Gastrocnemius medialis (tissue), 4 donors: ENCODE data around the gene DCD. TPM values are rescaled to one million over a fixed set of nuclear protein-coding genes. Genes with fewer than 3 reads are reported as not detected.

Source experiments
- ATAC-seq, 2 donors: fragments of 150-250 bp; one replicate each; pipeline ENCODE4 v1.9.1; 2016
- DNase-seq, 2 donors: peaks; one replicate each; pipeline ENCODE4 v3.0.0-alpha.2; 2019
- H3K27ac ChIP-seq, 4 donors: fragments of 200-600 bp; sonication (generic); 1 replicate in 1 of 4; 2 replicates in 3 of 4; pipeline ENCODE4 v1.5.1; 2016 to 2018; ENCODE audit warnings: mild to moderate bottlenecking in 2 of 4, moderate library complexity in 1 of 4
- H3K27me3 ChIP-seq, 3 donors: fragments of 200-600 bp; sonication (generic) in 2 of 3; 1 replicate in 1 of 3; 2 replicates in 2 of 3; pipeline versions ENCODE4 v1.5.1 to v1.6.0; 2016 to 2019; ENCODE audit warnings: mild to moderate bottlenecking in 1 of 3, moderate library complexity in 1 of 3
- H3K36me3 ChIP-seq, 2 donors: fragments of 200-600 bp; sonication (generic) in 1 of 2; one replicate each; pipeline ENCODE4 v1.5.1; 2017 to 2018
- H3K4me1 ChIP-seq, 2 donors: fragments of 200-600 bp; sonication (generic) in 1 of 2; one replicate each; pipeline ENCODE4 v1.5.1; 2016 to 2017; ENCODE audit warnings: mild to moderate bottlenecking in 2 of 2
- H3K4me3 ChIP-seq, 4 donors: fragments of 200-600 bp; sonication (generic) in 3 of 4; 1 replicate in 1 of 4; 2 replicates in 3 of 4; pipeline ENCODE4 v1.5.1; 2016 to 2019; ENCODE audit warnings: mild to moderate bottlenecking in 2 of 4
- H3K9me3 ChIP-seq, 3 donors: fragments of 200-600 bp; sonication (generic) in 2 of 3; 1 replicate in 1 of 3; 2 replicates in 2 of 3; pipeline ENCODE4 v1.5.1; 2016 to 2019
- CTCF ChIP-seq, 5 experiments: fragments of 450-650 bp in 3 of 5; fragments of 200-600 bp in 2 of 5; sonication (generic) in 2 of 5; IDR thresholded peaks in 4 of 5; conservative IDR thresholded peaks in 1 of 5; 1 replicate in 4 of 5; 2 replicates in 1 of 5; pipeline ENCODE4 v1.5.1; 2016 to 2019; ENCODE audit warnings: antibody characterized with exemption in 5 of 5, mild to moderate bottlenecking in 3 of 5, moderate library complexity in 3 of 5
- POLR2A ChIP-seq, 2 donors: fragments of 450-650 bp; IDR thresholded peaks; one replicate each; pipeline ENCODE4 v1.6.1; 2017; ENCODE audit warnings: antibody characterized with exemption in 2 of 2, mild to moderate bottlenecking in 2 of 2, moderate library complexity in 2 of 2
- in situ Hi-C, 4 donors: fragments of 200-750 bp; cut with MboI; loops; one replicate each; pipeline versions ENCODE4 v1.15.0 to v1.8.0; 2017; ENCODE audit warnings: low sequenced_read_pairs in 4 of 4
- intact Hi-C: fragments of 100-400 bp; cut with DNase I; formaldehyde crosslinking; loops from one replicate; pipeline ENCODE4 v1.15.1; 2023; ENCODE audit warnings: low total_unique reads
- total RNA-seq, 4 donors: library from RNA; depleted of rRNA; stranded (reverse); fragments of >200 nt; gene quantifications; one replicate each; pipeline versions ENCODE4 v1.1.0 to v1.2.3, GENCODE V29; 2016

DCD gene
- not detected for total RNA-seq

- Histone ChIP-seq H3K36me3 (no peaks in the 10 kb centered on the region), H3K27ac (no peak within 1 kb of the TSS), H3K27me3 (no peaks in the 10 kb centered on the region), H3K4me1 (peaks cover 6 to 23% of the 10 kb centered on the region in 2 donors), H3K9me3 (no peaks in the 10 kb centered on the region), H3K4me3 (no peak within 1 kb of the TSS)
- intact Hi-C loops = no loop called here
- DNase-seq (no peak), ATAC-seq (no peak)
- in situ Hi-C loops = no loop called here
- no peak for TF ChIP-seq CTCF (IDR thresholded peaks at IDR 0.05 in 4 of 5, conservative IDR thresholded peaks at IDR 0.05 in 1 of 5)
- no peak for TF ChIP-seq POLR2A (IDR thresholded peaks at IDR 0.05)
Measured at GRCh38 chr12:54648265-54648664, at the start of gene DCD. Gene DCD (minus strand): TSS chr12:54648365. CDS start chr12:54648303, 62 bp downstream.

- no peak for TF ChIP-seq CTCF (IDR thresholded peaks at IDR 0.05 in 4 of 5, conservative IDR thresholded peaks at IDR 0.05 in 1 of 5)
- TF ChIP-seq POLR2A (IDR thresholded peaks at IDR 0.05) = no peak
- in situ Hi-C loops (no loop called here), intact Hi-C loops (no loop called here)
- ATAC-seq (no peak), DNase-seq (no peak)
- Histone ChIP-seq H3K27ac (no peak overlapping the region), H3K36me3 (no peaks in the 10 kb centered on the region), H3K27me3 (peaks cover 0 to 6% (median 0%) of the 10 kb centered on the region in 3 donors), H3K4me3 (no peak overlapping the region), H3K9me3 (no peaks in the 10 kb centered on the region), H3K4me1 (no peaks in the 10 kb centered on the region)
Measured at GRCh38 chr12:54697851-54698250, 49.7 kb upstream of the DCD start.

GRCh38 chr12:54692353-54692752 is 44.2 kb upstream of the DCD start:
- in situ Hi-C loops (no loop called here), intact Hi-C loops (no loop called here)
- H3K27me3 ChIP-seq = peaks cover 0 to 6% (median 0%) of the 10 kb centered on the region in 3 donors
- H3K4me1 ChIP-seq = no peaks in the 10 kb centered on the region
- H3K4me3 ChIP-seq = no peak overlapping the region
- no peaks in the 10 kb centered on the region for H3K9me3 ChIP-seq
- TF ChIP-seq POLR2A (IDR thresholded peaks at IDR 0.05) = no peak
- TF ChIP-seq CTCF (IDR thresholded peaks at IDR 0.05 in 4 of 5, conservative IDR thresholded peaks at IDR 0.05 in 1 of 5) = no peak
- no peak overlapping the region for H3K27ac ChIP-seq
- DNase-seq = no peak
- no peak for ATAC-seq
- H3K36me3 ChIP-seq = no peaks in the 10 kb centered on the region

- peaks cover 0 to 6% (median 6%) of the 10 kb centered on the region in 3 donors for H3K27me3 ChIP-seq
- no peak overlapping the region for H3K4me3 ChIP-seq
- no peaks in the 10 kb centered on the region for H3K4me1 ChIP-seq
- no peak for ATAC-seq
- intact Hi-C loops = no loop called here
- DNase-seq = no peak
- TF ChIP-seq CTCF (IDR thresholded peaks at IDR 0.05 in 4 of 5, conservative IDR thresholded peaks at IDR 0.05 in 1 of 5) (no peak), POLR2A (IDR thresholded peaks at IDR 0.05) (no peak)
- no peaks in the 10 kb centered on the region for H3K36me3 ChIP-seq
- H3K27ac ChIP-seq = no peak overlapping the region
- in situ Hi-C loops = no loop called here
- H3K9me3 ChIP-seq = no peaks in the 10 kb centered on the region
Measured at GRCh38 chr12:54689984-54690383, 41.8 kb upstream of the DCD start.

GRCh38 chr12:54689034-54689372 is 40.8 kb upstream of the DCD start:
- no peak for TF ChIP-seq CTCF (IDR thresholded peaks at IDR 0.05 in 4 of 5, conservative IDR thresholded peaks at IDR 0.05 in 1 of 5)
- no peak for TF ChIP-seq POLR2A (IDR thresholded peaks at IDR 0.05)
- H3K4me1 ChIP-seq = no peaks in the 10 kb centered on the region
- H3K36me3 ChIP-seq = no peaks in the 10 kb centered on the region
- H3K27me3 ChIP-seq = peaks cover 0 to 6% (median 6%) of the 10 kb centered on the region in 3 donors
- intact Hi-C loops = no loop called here
- in situ Hi-C loops = no loop called here
- DNase-seq (no peak), ATAC-seq (no peak)
- no peak overlapping the region for H3K27ac ChIP-seq
- H3K9me3 ChIP-seq = no peaks in the 10 kb centered on the region
- H3K4me3 ChIP-seq = no peak overlapping the region
